Dermis blood vessel endothelial cell (primary cell): ENCODE measurements around the gene AGFG1. TPM values are rescaled to one million over a fixed set of nuclear protein-coding genes. Genes with fewer than 3 reads are reported as not detected.

Experiments
- total RNA-seq: library from RNA; depleted of rRNA; stranded (reverse); fragments of >200 nt; gene quantifications from 2 replicates; pipeline ENCODE4 v1.2.3, GENCODE V29; 2014

AGFG1 gene
- total RNA-seq, 1 donor from 2014 or later: 45.9 TPM

Other genes with a start within 250 kb of the AGFG1 start
- gene MFF, start 146.9 kb upstream of the AGFG1 start, total RNA-seq: 54.8 and 64.2 TPM in 2 replicates
- not detected in 2 replicates for gene TM4SF20, start 92.8 kb upstream of the AGFG1 start, total RNA-seq
- gene SCYGR1, start 84.2 kb upstream of the AGFG1 start, total RNA-seq: not detected in 2 replicates
- gene SCYGR2, start 126.7 kb downstream of the AGFG1 start, total RNA-seq: not detected in 2 replicates
- gene SCYGR3, start 142.7 kb downstream of the AGFG1 start, total RNA-seq: not detected in 2 replicates
- gene SCYGR4, start 145.3 kb downstream of the AGFG1 start, total RNA-seq: not detected in 2 replicates
- gene SCYGR5, start 194.6 kb downstream of the AGFG1 start, total RNA-seq: not detected in 2 replicates
- 0.14 TPM in 1 of 2 replicates, not detected in the other for gene SLC19A3, start 245.9 kb downstream of the AGFG1 start, total RNA-seq